Subcutaneous adipose tissue (tissue), 4 donors: Measurements from ENCODE around the gene KCNIP4. TPM values are rescaled to one million over a fixed set of nuclear protein-coding genes. Genes with fewer than 3 reads are reported as not detected.

Source experiments
- CTCF ChIP-seq: fragments of 450-650 bp; IDR thresholded peaks from one replicate; pipeline ENCODE4 v1.5.1; 2016; ENCODE audit warnings: low read depth, mild to moderate bottlenecking, control low read depth, antibody characterized with exemption, moderate library complexity
- total RNA-seq, 4 donors: library from RNA; depleted of rRNA; stranded (reverse); fragments of >200 nt; gene quantifications; one replicate each; pipeline ENCODE4 v1.1.0, GENCODE V29; 2016

KCNIP4 gene
- total RNA-seq, 4 donors from 2014 or later, result 0.34 TPM; not detected in 3

GRCh38 chr4:20847124-20847747 lies 1101.3 kb downstream of the KCNIP4 start:
- no peak for TF ChIP-seq CTCF

GRCh38 chr4:20844311-20844710 lies 1104.3 kb downstream of the KCNIP4 start:
- no peak for TF ChIP-seq CTCF

GRCh38 chr4:20840648-20841190 lies 1107.9 kb downstream of the KCNIP4 start:
- no peak for TF ChIP-seq CTCF

GRCh38 chr4:20839957-20840356 lies 1108.6 kb downstream of the KCNIP4 start:
- TF ChIP-seq CTCF, result no peak

GRCh38 chr4:20838476-20838875 lies 1110.1 kb downstream of the KCNIP4 start:
- no peak for TF ChIP-seq CTCF

GRCh38 chr4:20832826-20833225 lies 1115.7 kb downstream of the KCNIP4 start:
- no peak for TF ChIP-seq CTCF

- TF ChIP-seq CTCF, result no peak
These were observed 1116.8 kb downstream of the KCNIP4 start for GRCh38 chr4:20831746-20832145.
